ENCODE measurements around the gene GPER1. TPM values are rescaled to one million over a fixed set of nuclear protein-coding genes. Genes with fewer than 3 reads are reported as not detected.

The GPER1 gene
- total RNA-seq, 2 experiments from 2014 or later: 0.14 to 0.37 TPM

GRCh38 chr7:1050254-1050906, 37.5 kb upstream of the GPER1 start:
- H3K27ac Mint-ChIP-seq: no peak overlapping the region
- H3K4me3 Mint-ChIP-seq: no peak overlapping the region
- no peaks in the 10 kb centered on the region for H3K36me3 Mint-ChIP-seq
- H3K9me3 Mint-ChIP-seq: no peaks in the 10 kb centered on the region
- no peak for DNase-seq
- H3K27me3 Mint-ChIP-seq: no peaks in the 10 kb centered on the region
- peaks cover 44% of the 10 kb centered on the region for H3K4me1 Mint-ChIP-seq

GRCh38 chr7:1050956-1051690, 36.8 kb upstream of the GPER1 start:
- peaks cover 40% of the 10 kb centered on the region for H3K4me1 Mint-ChIP-seq
- H3K36me3 Mint-ChIP-seq: no peaks in the 10 kb centered on the region
- no peak overlapping the region for H3K27ac Mint-ChIP-seq
- DNase-seq: no peak
- H3K9me3 Mint-ChIP-seq: no peaks in the 10 kb centered on the region
- H3K27me3 Mint-ChIP-seq: no peaks in the 10 kb centered on the region
- H3K4me3 Mint-ChIP-seq: no peak overlapping the region

GRCh38 chr7:1052031-1052818, 35.7 kb upstream of the GPER1 start:
- H3K4me3 Mint-ChIP-seq: no peak overlapping the region
- DNase-seq: no peak
- H3K27me3 Mint-ChIP-seq: no peaks in the 10 kb centered on the region
- H3K36me3 Mint-ChIP-seq: no peaks in the 10 kb centered on the region
- H3K27ac Mint-ChIP-seq: no peak overlapping the region
- peaks cover 35% of the 10 kb centered on the region for H3K4me1 Mint-ChIP-seq
- H3K9me3 Mint-ChIP-seq: no peaks in the 10 kb centered on the region

GRCh38 chr7:1053002-1053411, 34.9 kb upstream of the GPER1 start:
- H3K4me1 Mint-ChIP-seq: peaks cover 31% of the 10 kb centered on the region

GRCh38 chr7:1053816-1054370, 34.0 kb upstream of the GPER1 start:
- Mint-ChIP-seq H3K9me3 (no peaks in the 10 kb centered on the region), H3K27ac (no peak overlapping the region), H3K27me3 (no peaks in the 10 kb centered on the region), H3K36me3 (no peaks in the 10 kb centered on the region), H3K4me1 (peaks cover 23% of the 10 kb centered on the region), H3K4me3 (no peak overlapping the region)
- no peak for DNase-seq

More at GRCh38 chr7:1053002-1053411, 34.9 kb upstream of the GPER1 start:
- H3K27me3 Mint-ChIP-seq: no peaks in the 10 kb centered on the region
- no peaks in the 10 kb centered on the region for H3K9me3 Mint-ChIP-seq
- H3K36me3 Mint-ChIP-seq: no peaks in the 10 kb centered on the region
- H3K4me3 Mint-ChIP-seq: no peak overlapping the region
- no peak overlapping the region for H3K27ac Mint-ChIP-seq
- DNase-seq: no peak

GRCh38 chr7:1054438-1054837, 33.5 kb upstream of the GPER1 start:
- no peak overlapping the region for H3K4me3 Mint-ChIP-seq
- no peaks in the 10 kb centered on the region for H3K36me3 Mint-ChIP-seq
- DNase-seq: no peak
- no peak overlapping the region for H3K27ac Mint-ChIP-seq
- H3K9me3 Mint-ChIP-seq: no peaks in the 10 kb centered on the region
- peaks cover 18% of the 10 kb centered on the region for H3K4me1 Mint-ChIP-seq
- no peaks in the 10 kb centered on the region for H3K27me3 Mint-ChIP-seq

- H3K36me3 Mint-ChIP-seq: no peaks in the 10 kb centered on the region
- peak; percentile 54 for DNase-seq
- H3K4me3 Mint-ChIP-seq: peak overlapping the region; percentile 65
- no peaks in the 10 kb centered on the region for H3K27me3 Mint-ChIP-seq
- no peak overlapping the region for H3K27ac Mint-ChIP-seq
- H3K4me1 Mint-ChIP-seq: peaks cover 13% of the 10 kb centered on the region
- H3K9me3 Mint-ChIP-seq: no peaks in the 10 kb centered on the region
Measured at GRCh38 chr7:1054861-1055450, 33.0 kb upstream of the GPER1 start.

GRCh38 chr7:1055491-1055955, 32.4 kb upstream of the GPER1 start:
- H3K9me3 Mint-ChIP-seq: no peaks in the 10 kb centered on the region

GRCh38 chr7:1055956-1056784, 31.7 kb upstream of the GPER1 start:
- no peak overlapping the region for H3K27ac Mint-ChIP-seq
- H3K4me1 Mint-ChIP-seq: peaks cover 11% of the 10 kb centered on the region
- H3K4me3 Mint-ChIP-seq: no peak overlapping the region

More at GRCh38 chr7:1055491-1055955, 32.4 kb upstream of the GPER1 start:
- H3K27me3 Mint-ChIP-seq: no peaks in the 10 kb centered on the region
- H3K27ac Mint-ChIP-seq: no peak overlapping the region
- peak overlapping the region; percentile 65 for H3K4me3 Mint-ChIP-seq
- no peaks in the 10 kb centered on the region for H3K36me3 Mint-ChIP-seq
- DNase-seq: no peak
- peaks cover 11% of the 10 kb centered on the region for H3K4me1 Mint-ChIP-seq

GRCh38 chr7:1056785-1057410, 31.0 kb upstream of the GPER1 start:
- Mint-ChIP-seq H3K4me1 (peaks cover 11% of the 10 kb centered on the region), H3K27ac (no peak overlapping the region), H3K36me3 (no peaks in the 10 kb centered on the region), H3K27me3 (no peaks in the 10 kb centered on the region), H3K9me3 (no peaks in the 10 kb centered on the region), H3K4me3 (no peak overlapping the region)
- DNase-seq: no peak

More at GRCh38 chr7:1055956-1056784, 31.7 kb upstream of the GPER1 start:
- Mint-ChIP-seq H3K27me3 (no peaks in the 10 kb centered on the region), H3K9me3 (no peaks in the 10 kb centered on the region), H3K36me3 (no peaks in the 10 kb centered on the region)
- no peak for DNase-seq

GRCh38 chr7:1057416-1058291, 30.3 kb upstream of the GPER1 start:
- DNase-seq: no peak
- Mint-ChIP-seq H3K9me3 (no peaks in the 10 kb centered on the region), H3K36me3 (no peaks in the 10 kb centered on the region), H3K4me1 (peaks cover 11% of the 10 kb centered on the region), H3K4me3 (no peak overlapping the region), H3K27me3 (no peaks in the 10 kb centered on the region), H3K27ac (no peak overlapping the region)

GRCh38 chr7:1058311-1058710, 29.6 kb upstream of the GPER1 start:
- no peak overlapping the region for H3K4me3 Mint-ChIP-seq
- H3K4me1 Mint-ChIP-seq: peaks cover 11% of the 10 kb centered on the region
- no peak for DNase-seq
- H3K27me3 Mint-ChIP-seq: no peaks in the 10 kb centered on the region
- H3K27ac Mint-ChIP-seq: no peak overlapping the region
- H3K36me3 Mint-ChIP-seq: peaks cover 2% of the 10 kb centered on the region
- H3K9me3 Mint-ChIP-seq: no peaks in the 10 kb centered on the region

GRCh38 chr7:1058821-1059199, 29.1 kb upstream of the GPER1 start:
- H3K27me3 Mint-ChIP-seq: no peaks in the 10 kb centered on the region
- no peak overlapping the region for H3K4me3 Mint-ChIP-seq
- H3K9me3 Mint-ChIP-seq: no peaks in the 10 kb centered on the region
- peaks cover 11% of the 10 kb centered on the region for H3K4me1 Mint-ChIP-seq
- H3K27ac Mint-ChIP-seq: no peak overlapping the region
- peaks cover 2% of the 10 kb centered on the region for H3K36me3 Mint-ChIP-seq
- DNase-seq: no peak

Measured in activated naive CD8-positive, alpha-beta T cell treated with anti-CD3 and anti-CD28 coated beads for 36 hours (primary cell).